ENCODE measurements around the gene LAMC1.
A peak's percentile ranks its signal among the peaks of the same experiment; 100 is the strongest.

LAMC1 gene

DNA sequence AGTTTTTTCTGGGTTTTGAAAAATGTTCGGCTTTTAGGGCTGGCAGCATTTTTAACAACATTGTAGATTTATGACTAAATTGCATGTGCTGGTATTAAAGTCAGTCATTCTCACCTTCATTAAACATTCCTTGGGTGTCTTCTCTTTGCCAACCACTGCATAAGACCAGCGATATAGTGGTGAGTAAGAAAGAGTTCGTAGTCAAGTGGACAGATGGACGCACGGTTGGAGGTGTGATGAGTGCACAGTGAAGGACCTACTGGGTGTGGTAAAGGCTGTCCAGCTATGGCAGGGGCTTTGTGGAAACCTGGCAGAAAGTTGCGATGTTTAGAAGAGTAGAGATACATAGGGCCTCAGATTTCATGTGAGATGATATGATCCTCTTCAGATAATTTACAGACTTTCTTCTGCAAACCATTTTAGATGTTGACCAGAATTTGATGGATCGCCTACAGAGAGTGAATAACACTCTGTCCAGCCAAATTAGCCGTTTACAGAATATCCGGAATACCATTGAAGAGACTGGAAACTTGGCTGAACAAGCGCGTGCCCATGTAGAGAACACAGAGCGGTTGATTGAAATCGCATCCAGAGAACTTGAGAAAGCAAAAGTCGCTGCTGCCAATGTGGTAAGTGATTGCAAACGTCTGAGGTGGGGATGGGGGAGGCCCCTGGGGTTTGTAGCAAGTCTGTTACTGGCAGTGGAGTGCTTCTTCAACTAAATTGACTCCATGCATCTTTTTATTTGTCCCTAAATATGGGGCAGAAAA is 106.9 kb downstream of the LAMC1 start:
- TF ChIP-seq, protein P1, sequence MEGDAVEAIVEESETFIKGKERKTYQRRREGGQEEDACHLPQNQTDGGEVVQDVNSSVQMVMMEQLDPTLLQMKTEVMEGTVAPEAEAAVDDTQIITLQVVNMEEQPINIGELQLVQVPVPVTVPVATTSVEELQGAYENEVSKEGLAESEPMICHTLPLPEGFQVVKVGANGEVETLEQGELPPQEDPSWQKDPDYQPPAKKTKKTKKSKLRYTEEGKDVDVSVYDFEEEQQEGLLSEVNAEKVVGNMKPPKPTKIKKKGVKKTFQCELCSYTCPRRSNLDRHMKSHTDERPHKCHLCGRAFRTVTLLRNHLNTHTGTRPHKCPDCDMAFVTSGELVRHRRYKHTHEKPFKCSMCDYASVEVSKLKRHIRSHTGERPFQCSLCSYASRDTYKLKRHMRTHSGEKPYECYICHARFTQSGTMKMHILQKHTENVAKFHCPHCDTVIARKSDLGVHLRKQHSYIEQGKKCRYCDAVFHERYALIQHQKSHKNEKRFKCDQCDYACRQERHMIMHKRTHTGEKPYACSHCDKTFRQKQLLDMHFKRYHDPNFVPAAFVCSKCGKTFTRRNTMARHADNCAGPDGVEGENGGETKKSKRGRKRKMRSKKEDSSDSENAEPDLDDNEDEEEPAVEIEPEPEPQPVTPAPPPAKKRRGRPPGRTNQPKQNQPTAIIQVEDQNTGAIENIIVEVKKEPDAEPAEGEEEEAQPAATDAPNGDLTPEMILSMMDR (IDR thresholded peaks at IDR 0.05; ENCODE audit: low read depth, low read length): no peak
- DNase-seq (ENCODE audit: extremely low read depth, low read depth): peak; percentile 60

DNA sequence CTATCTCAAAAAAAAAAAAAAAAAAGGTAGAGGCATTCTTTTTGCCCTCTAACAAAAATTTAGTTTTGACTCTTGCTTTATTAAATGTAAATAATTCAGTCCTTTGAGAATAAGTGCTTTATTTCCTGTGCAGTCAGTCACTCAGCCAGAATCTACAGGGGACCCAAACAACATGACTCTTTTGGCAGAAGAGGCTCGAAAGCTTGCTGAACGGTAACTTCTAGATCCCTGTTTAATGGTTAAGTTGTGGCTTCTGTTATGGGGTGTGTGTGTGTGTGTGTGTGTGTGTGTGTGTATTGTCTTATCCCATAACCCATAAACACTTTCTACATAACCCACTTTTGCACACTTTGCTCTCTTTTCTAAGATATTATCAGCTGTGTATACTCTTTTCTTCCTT is 107.9 kb downstream of the LAMC1 start:
- no peak for DNase-seq (ENCODE audit: extremely low read depth, low read depth)
- TF ChIP-seq, protein P1 (IDR thresholded peaks at IDR 0.05; ENCODE audit: low read depth, low read length): no peak

- DNase-seq (ENCODE audit: extremely low read depth, low read depth): no peak
- TF ChIP-seq, protein P1 (IDR thresholded peaks at IDR 0.05; ENCODE audit: low read depth, low read length): no peak
Measured at GRCh38 chr1:183135336-183135735, 112.1 kb downstream of the LAMC1 start.

- TF ChIP-seq, protein P1 (IDR thresholded peaks at IDR 0.05; ENCODE audit: low read depth, low read length): no peak
- no peak for DNase-seq (ENCODE audit: extremely low read depth, low read depth)
Measured at GRCh38 chr1:183137782-183138181, 114.6 kb downstream of the LAMC1 start.

DNA sequence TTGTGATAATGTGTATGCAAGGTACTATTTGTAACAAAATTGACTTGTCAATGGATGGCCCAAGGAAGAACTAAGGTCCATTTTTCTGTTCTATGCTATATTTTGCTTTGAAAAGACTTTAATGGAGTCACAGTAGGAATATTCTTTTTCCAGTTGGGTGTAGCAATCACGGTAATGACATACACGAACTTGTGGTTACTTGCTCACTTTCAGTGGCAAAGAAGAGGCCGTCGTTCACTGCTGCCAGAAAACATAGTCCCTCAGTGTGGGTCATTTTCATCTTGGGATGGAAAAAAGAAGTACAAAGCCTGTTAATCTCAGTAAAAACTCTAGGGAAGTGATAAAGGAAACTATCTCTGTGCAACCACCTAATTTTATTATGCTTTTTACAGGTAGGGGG is 115.1 kb downstream of the LAMC1 start:
- no peak for DNase-seq (ENCODE audit: extremely low read depth, low read depth)
- TF ChIP-seq, protein P1 (IDR thresholded peaks at IDR 0.05; ENCODE audit: low read depth, low read length): no peak

- TF ChIP-seq, protein P1 (IDR thresholded peaks at IDR 0.05; ENCODE audit: low read depth, low read length): no peak
- no peak for DNase-seq (ENCODE audit: extremely low read depth, low read depth)
Measured at GRCh38 chr1:183139281-183139942, 116.2 kb downstream of the LAMC1 start.

DNA sequence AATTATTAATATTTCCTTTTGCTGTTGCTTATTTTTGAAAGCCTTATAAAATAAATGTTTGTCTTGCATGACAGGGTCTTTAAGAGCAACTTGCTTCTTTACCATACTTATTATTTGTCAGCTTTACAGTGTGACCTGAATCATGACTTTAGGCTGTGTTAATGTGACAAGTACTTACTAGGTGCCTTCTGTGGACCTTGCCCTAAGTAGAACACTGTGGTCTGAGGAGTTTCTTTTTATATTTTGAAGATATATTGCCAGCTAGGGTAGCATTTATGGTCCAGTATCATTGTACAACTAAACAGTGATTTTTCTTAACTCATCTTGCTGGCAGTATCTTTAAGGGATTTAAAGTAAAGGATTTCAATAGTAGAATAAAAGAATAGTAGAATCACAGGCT is 117.4 kb downstream of the LAMC1 start:
- TF ChIP-seq, protein P1 (IDR thresholded peaks at IDR 0.05; ENCODE audit: low read depth, low read length): no peak
- DNase-seq (ENCODE audit: extremely low read depth, low read depth): no peak

All from AG09319 (cell line).